PC-9 (cell line): ENCODE measurements around the gene ACER3.
"Not testable (repeated sequence)": the region's sequence is repeated elsewhere in the genome, so short reads cannot be mapped to it uniquely, and the experiment has no call there.

ENCODE experiments used
- EZH2 ChIP-seq: fragments of 200-600 bp; sonication (generic); IDR thresholded peaks from 2 replicates; pipeline ENCODE4 v1.8.0; 2017; ENCODE audit warnings: antibody characterized with exemption, low read depth
- TF ChIP-seq, protein P1 (sequence below): fragments of 200-600 bp; sonication (generic); conservative IDR thresholded peaks from 2 replicates; pipeline ENCODE4 v1.6.1; 2017; ENCODE audit warnings: mixed run types, antibody characterized with exemption, mild to moderate bottlenecking, moderate library complexity

DNA sequence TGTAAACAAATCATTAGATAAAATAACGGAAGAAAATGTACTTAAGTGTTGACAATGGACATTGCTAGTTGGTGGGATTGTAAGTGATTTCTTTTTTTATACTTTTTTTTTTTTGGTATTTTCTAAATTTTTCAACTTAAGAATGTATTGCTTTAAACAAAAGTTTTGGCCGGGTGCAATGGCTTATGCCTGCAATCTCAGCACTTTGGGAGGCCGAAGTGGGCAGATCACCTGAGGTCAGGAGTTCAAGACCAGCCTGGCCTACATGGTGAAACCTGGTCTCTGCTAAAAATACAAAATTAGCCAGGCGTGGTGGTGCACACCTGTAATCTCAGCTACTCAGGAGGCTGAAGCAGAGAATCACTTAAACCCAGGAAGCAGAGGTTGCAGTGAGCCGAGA, 5.0 kb upstream of the ACER3 start:
- not testable (repeated sequence) for TF ChIP-seq EZH2
- TF ChIP-seq, protein P1, sequence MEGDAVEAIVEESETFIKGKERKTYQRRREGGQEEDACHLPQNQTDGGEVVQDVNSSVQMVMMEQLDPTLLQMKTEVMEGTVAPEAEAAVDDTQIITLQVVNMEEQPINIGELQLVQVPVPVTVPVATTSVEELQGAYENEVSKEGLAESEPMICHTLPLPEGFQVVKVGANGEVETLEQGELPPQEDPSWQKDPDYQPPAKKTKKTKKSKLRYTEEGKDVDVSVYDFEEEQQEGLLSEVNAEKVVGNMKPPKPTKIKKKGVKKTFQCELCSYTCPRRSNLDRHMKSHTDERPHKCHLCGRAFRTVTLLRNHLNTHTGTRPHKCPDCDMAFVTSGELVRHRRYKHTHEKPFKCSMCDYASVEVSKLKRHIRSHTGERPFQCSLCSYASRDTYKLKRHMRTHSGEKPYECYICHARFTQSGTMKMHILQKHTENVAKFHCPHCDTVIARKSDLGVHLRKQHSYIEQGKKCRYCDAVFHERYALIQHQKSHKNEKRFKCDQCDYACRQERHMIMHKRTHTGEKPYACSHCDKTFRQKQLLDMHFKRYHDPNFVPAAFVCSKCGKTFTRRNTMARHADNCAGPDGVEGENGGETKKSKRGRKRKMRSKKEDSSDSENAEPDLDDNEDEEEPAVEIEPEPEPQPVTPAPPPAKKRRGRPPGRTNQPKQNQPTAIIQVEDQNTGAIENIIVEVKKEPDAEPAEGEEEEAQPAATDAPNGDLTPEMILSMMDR: not testable (repeated sequence)
